ENCODE measurements around the gene QRSL1.

DNA sequence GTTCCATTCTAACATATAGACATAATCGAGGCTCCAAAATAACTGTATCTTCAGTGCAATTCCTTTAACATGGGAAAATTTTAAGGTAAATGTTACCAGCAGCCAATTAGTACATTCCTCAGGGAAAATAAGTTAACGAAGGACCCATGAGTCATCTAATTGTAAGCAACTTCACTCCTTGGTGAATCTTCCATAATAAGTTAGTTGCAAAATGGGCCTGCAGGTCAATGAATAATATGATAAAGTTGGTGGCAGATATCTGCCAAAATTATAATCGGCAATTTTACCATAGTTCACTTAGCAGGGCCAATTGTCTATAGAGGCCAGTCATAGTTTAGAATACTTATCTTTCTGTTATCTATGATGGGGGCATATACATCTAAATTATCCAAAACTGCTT, 42.3 kb downstream of the QRSL1 start:
- no peak for TF ChIP-seq SP1 (IDR thresholded peaks at IDR 0.05)
- TF ChIP-seq, protein P1, sequence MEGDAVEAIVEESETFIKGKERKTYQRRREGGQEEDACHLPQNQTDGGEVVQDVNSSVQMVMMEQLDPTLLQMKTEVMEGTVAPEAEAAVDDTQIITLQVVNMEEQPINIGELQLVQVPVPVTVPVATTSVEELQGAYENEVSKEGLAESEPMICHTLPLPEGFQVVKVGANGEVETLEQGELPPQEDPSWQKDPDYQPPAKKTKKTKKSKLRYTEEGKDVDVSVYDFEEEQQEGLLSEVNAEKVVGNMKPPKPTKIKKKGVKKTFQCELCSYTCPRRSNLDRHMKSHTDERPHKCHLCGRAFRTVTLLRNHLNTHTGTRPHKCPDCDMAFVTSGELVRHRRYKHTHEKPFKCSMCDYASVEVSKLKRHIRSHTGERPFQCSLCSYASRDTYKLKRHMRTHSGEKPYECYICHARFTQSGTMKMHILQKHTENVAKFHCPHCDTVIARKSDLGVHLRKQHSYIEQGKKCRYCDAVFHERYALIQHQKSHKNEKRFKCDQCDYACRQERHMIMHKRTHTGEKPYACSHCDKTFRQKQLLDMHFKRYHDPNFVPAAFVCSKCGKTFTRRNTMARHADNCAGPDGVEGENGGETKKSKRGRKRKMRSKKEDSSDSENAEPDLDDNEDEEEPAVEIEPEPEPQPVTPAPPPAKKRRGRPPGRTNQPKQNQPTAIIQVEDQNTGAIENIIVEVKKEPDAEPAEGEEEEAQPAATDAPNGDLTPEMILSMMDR (IDR thresholded peaks at IDR 0.05; ENCODE audit: low read depth, low read length, missing input control), result no peak
- no peak for TF ChIP-seq RAD21 (IDR thresholded peaks at IDR 0.05)
- TF ChIP-seq HNF4A (conservative IDR thresholded peaks at IDR 0.05), result no peak
- TF ChIP-seq, protein P2, sequence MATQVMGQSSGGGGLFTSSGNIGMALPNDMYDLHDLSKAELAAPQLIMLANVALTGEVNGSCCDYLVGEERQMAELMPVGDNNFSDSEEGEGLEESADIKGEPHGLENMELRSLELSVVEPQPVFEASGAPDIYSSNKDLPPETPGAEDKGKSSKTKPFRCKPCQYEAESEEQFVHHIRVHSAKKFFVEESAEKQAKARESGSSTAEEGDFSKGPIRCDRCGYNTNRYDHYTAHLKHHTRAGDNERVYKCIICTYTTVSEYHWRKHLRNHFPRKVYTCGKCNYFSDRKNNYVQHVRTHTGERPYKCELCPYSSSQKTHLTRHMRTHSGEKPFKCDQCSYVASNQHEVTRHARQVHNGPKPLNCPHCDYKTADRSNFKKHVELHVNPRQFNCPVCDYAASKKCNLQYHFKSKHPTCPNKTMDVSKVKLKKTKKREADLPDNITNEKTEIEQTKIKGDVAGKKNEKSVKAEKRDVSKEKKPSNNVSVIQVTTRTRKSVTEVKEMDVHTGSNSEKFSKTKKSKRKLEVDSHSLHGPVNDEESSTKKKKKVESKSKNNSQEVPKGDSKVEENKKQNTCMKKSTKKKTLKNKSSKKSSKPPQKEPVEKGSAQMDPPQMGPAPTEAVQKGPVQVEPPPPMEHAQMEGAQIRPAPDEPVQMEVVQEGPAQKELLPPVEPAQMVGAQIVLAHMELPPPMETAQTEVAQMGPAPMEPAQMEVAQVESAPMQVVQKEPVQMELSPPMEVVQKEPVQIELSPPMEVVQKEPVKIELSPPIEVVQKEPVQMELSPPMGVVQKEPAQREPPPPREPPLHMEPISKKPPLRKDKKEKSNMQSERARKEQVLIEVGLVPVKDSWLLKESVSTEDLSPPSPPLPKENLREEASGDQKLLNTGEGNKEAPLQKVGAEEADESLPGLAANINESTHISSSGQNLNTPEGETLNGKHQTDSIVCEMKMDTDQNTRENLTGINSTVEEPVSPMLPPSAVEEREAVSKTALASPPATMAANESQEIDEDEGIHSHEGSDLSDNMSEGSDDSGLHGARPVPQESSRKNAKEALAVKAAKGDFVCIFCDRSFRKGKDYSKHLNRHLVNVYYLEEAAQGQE (IDR thresholded peaks at IDR 0.05), result no peak
- TF ChIP-seq JUND (IDR thresholded peaks at IDR 0.05), result no peak
- no peak for TF ChIP-seq FOXA1 (IDR thresholded peaks at IDR 0.05)
- TF ChIP-seq EGR1 (IDR thresholded peaks at IDR 0.05; ENCODE audit: low read depth in 2 of 2), result no peak
- TF ChIP-seq, protein P3, sequence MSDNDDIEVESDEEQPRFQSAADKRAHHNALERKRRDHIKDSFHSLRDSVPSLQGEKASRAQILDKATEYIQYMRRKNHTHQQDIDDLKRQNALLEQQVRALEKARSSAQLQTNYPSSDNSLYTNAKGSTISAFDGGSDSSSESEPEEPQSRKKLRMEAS (IDR thresholded peaks at IDR 0.05), result no peak
- TF ChIP-seq, protein P4, sequence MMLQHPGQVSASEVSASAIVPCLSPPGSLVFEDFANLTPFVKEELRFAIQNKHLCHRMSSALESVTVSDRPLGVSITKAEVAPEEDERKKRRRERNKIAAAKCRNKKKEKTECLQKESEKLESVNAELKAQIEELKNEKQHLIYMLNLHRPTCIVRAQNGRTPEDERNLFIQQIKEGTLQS (IDR thresholded peaks at IDR 0.05), result no peak
- TF ChIP-seq NR2F2 (IDR thresholded peaks at IDR 0.05), result no peak
- no peak for TF ChIP-seq TAF1 (conservative IDR thresholded peaks at IDR 0.05)
- TF ChIP-seq RXRA (IDR thresholded peaks at IDR 0.05), result no peak
- TF ChIP-seq GABPA (IDR thresholded peaks at IDR 0.05 in 1 of 2, conservative IDR thresholded peaks at IDR 0.05 in 1 of 2), result no peak

Measured in liver (tissue), 3 donors.